ENCODE measurements around the gene PCGF2. TPM values are rescaled to one million over a fixed set of nuclear protein-coding genes. Genes with fewer than 3 reads are reported as not detected.

Gene PCGF2
- total and polyA plus RNA-seq, 9 of the 15 experiments (the other 6 are each of a cell fraction or from before 2014, with no cell fraction given) = 1.3 to 33.4 (median 7.0) TPM

- TF ChIP-seq CREBBP (IDR thresholded peaks at IDR 0.05; ENCODE audit: low read depth, low read length) = no peak
- TF ChIP-seq FOXA1 (IDR thresholded peaks at IDR 0.05; ENCODE audit: borderline replicate concordance) = no peak
- no peak for TF ChIP-seq KLF1 (tag; IDR thresholded peaks at IDR 0.05)
- no peak; the same call in 1 of the 2 replicates for TF ChIP-seq SMC3 (conservative IDR thresholded peaks at IDR 0.05; ENCODE audit: insufficient read depth, low read depth, low read length)
- TF ChIP-seq ZNF316 (IDR thresholded peaks at IDR 0.05) = no peak
- peak in 1 of 2 experiments; percentile 61; a peak in 2 of 4 replicates for TF ChIP-seq RAD21 (CRISPR knock-in tag; conservative IDR thresholded peaks at IDR 0.05 in 1 of 2, IDR thresholded peaks at IDR 0.05 in 1 of 2)
- TF ChIP-seq ADNP (tag; IDR thresholded peaks at IDR 0.05) = no peak
- TF ChIP-seq HNRNPL (IDR thresholded peaks at IDR 0.05; ENCODE audit: low read depth, low read length) = 0 out of 2 replicates have a peak, but pooled peaks have one; percentile 39
- no peak for TF ChIP-seq DEAF1 (CRISPR knock-in tag; IDR thresholded peaks at IDR 0.05)
- TF ChIP-seq HNRNPLL (IDR thresholded peaks at IDR 0.05; ENCODE audit: low read depth, low read length, poor library complexity, severe bottlenecking) = no peak
- TF ChIP-seq ZBTB12 (CRISPR knock-in tag; IDR thresholded peaks at IDR 0.05) = no peak
- peak; percentile 53 for TF ChIP-seq PHF20 (IDR thresholded peaks at IDR 0.05; ENCODE audit: partially characterized antibody)
- no peak for TF ChIP-seq NCOA2 (IDR thresholded peaks at IDR 0.05; ENCODE audit: partially characterized antibody in 2 of 2)
- no peak for TF ChIP-seq HMBOX1 (IDR thresholded peaks at IDR 0.05)
- peak; percentile 27; the same call in 1 of the 2 replicates for TF ChIP-seq ATF7 (IDR thresholded peaks at IDR 0.05)
- TF ChIP-seq MTF1 (CRISPR knock-in tag; IDR thresholded peaks at IDR 0.05; ENCODE audit: borderline replicate concordance) = no peak
- TF ChIP-seq PHTF2 (CRISPR knock-in tag; IDR thresholded peaks at IDR 0.05) = no peak
- peak; percentile 91 for TF ChIP-seq ELF1 (tag; IDR thresholded peaks at IDR 0.05)
- peak; percentile 69 for TF ChIP-seq RBFOX2 (IDR thresholded peaks at IDR 0.05; ENCODE audit: low read depth, low read length)
- TF ChIP-seq ATF6 (CRISPR knock-in tag; IDR thresholded peaks at IDR 0.05) = no peak
Measured at GRCh38 chr17:38729886-38730525, 18.1 kb downstream of the PCGF2 start, which contains the start of gene CISD3 (continued).

All from K562 (cell line).